K562 (cell line): ENCODE results near the gene CXCL16. TPM values are rescaled to one million over a fixed set of nuclear protein-coding genes. Genes with fewer than 3 reads are reported as not detected.

Experiments
- BACH1 ChIP-seq: fragments of 200-800 bp; sonication (Bioruptor generic); IDR thresholded peaks from 2 replicates; pipeline ENCODE4 v1.6.1; 2016; ENCODE audit warnings: missing genetic modification characterization, missing compliant biosample characterization
- BDP1 ChIP-seq: IDR thresholded peaks from 3 replicates; pipeline ENCODE4 v1.6.1; 2011; ENCODE audit not compliant: insufficient read length, insufficient read depth
- CCNT2 ChIP-seq: IDR thresholded peaks from 2 replicates; pipeline ENCODE4 v1.6.1; 2011; ENCODE audit warnings: borderline replicate concordance, low read depth, mild to moderate bottlenecking, moderate library complexity, mixed read lengths, low read length; ENCODE audit not compliant: insufficient read length; ENCODE audit errors: extremely low read depth
- CHCHD3 ChIP-seq: fragments of 250-450 bp; sonication (Bioruptor Pico); IDR thresholded peaks from 2 replicates; pipeline ENCODE4 v2.1.2; 2022; ENCODE audit warnings: mild to moderate bottlenecking
- EGR1 ChIP-seq: fragments of 450-650 bp; conservative IDR thresholded peaks from 2 replicates; pipeline ENCODE4 v1.6.1; 2017; ENCODE audit warnings: mild to moderate bottlenecking
- FOSL1 ChIP-seq: fragments of 200-800 bp; sonication (Bioruptor generic); conservative IDR thresholded peaks from 2 replicates; pipeline ENCODE4 v1.6.1; 2016; ENCODE audit warnings: missing genetic modification characterization, missing compliant biosample characterization
- FOXK2 ChIP-seq, 2 experiments: fragments of 450-650 bp; IDR thresholded peaks in 1 of 2; conservative IDR thresholded peaks in 1 of 2; 2 replicates each; pipeline ENCODE4 v1.6.1; 2016; ENCODE audit warnings: low read depth in 2 of 2, mild to moderate bottlenecking in 1 of 2
- NCOA6 ChIP-seq: fragments of 450-650 bp; IDR thresholded peaks from 2 replicates; pipeline ENCODE4 v1.6.1; 2017; ENCODE audit warnings: mild to moderate bottlenecking
- NFE2L1 ChIP-seq: fragments of 450-650 bp; IDR thresholded peaks from 2 replicates; pipeline ENCODE4 v1.6.1; 2016; ENCODE audit warnings: missing genetic modification characterization, low read depth, mild to moderate bottlenecking, missing compliant biosample characterization, moderate library complexity, borderline replicate concordance
- RUNX1 ChIP-seq: sonication (generic); IDR thresholded peaks from 2 replicates; pipeline ENCODE4 v1.6.1; 2016; ENCODE audit warnings: antibody characterized with exemption, low read depth
- SAFB ChIP-seq: fragments of 200-400 bp; formaldehyde crosslinking; IDR thresholded peaks from 2 replicates; pipeline ENCODE4 v1.6.1; 2017; ENCODE audit warnings: low read depth, low read length, borderline replicate concordance
- SP1 ChIP-seq: sonication (generic); formaldehyde crosslinking; IDR thresholded peaks from 2 replicates; pipeline ENCODE4 v1.8.1; 2022; ENCODE audit warnings: mild to moderate bottlenecking, missing genetic modification reagents
- TAL1 ChIP-seq: fragments of 450-650 bp; IDR thresholded peaks from 2 replicates; pipeline ENCODE4 v1.6.1; 2016; ENCODE audit warnings: mild to moderate bottlenecking
- ZFP1 ChIP-seq: fragments of 450-650 bp; formaldehyde crosslinking; IDR thresholded peaks from 2 replicates; pipeline ENCODE4 v1.4.0; 2020; ENCODE audit warnings: mild to moderate bottlenecking, mixed read lengths
- ZKSCAN1 ChIP-seq: fragments of 150-350 bp; IDR thresholded peaks from 2 replicates; pipeline ENCODE4 v1.6.1; 2016; ENCODE audit warnings: low read depth, low read length
- ZNF707 ChIP-seq: fragments of 250-450 bp; sonication (Bioruptor Pico); conservative IDR thresholded peaks from 2 replicates; pipeline ENCODE4 v1.8.0; 2022; ENCODE audit warnings: inconsistent platforms, mild to moderate bottlenecking, moderate library complexity
- ZNF778 ChIP-seq: fragments of 450-650 bp; formaldehyde crosslinking; IDR thresholded peaks from 2 replicates; pipeline ENCODE4 v1.4.0; 2020; ENCODE audit warnings: mild to moderate bottlenecking, moderate library complexity
- polyA plus RNA-seq, 8 experiments: library from polyadenylated mRNA; depleted of rRNA in 4 of 8; stranded (reverse) in 5 of 8; unstranded in 3 of 8; fragments of >200 nt; fragmentation: Nextera tagmentation in 2 of 8; fragmentation: Illumina TruSeq in 1 of 8; extraction: Ambion mirVana in 2 of 8; extraction: Trizol in 1 of 8; gene quantifications; 2 replicates each; pipeline versions ENCODE4 v1.2.1 to v1.2.3, GENCODE V29; 2011 to 2014; ENCODE audit warnings: inconsistent platforms in 1 of 8, missing spikeins in 1 of 8
- total RNA-seq, 7 experiments: library from RNA; depleted of rRNA in 6 of 7; stranded (reverse); fragments of >200 nt in 6 of 7; fragmentation: Illumina TruSeq in 2 of 7; extraction: Trizol in 2 of 7; gene quantifications; 2 replicates each; pipeline versions ENCODE4 v1.2.1 to v1.2.3, GENCODE V29; 2011 to 2021; ENCODE audit warnings: low replicate concordance in 1 of 7
- TF ChIP-seq, protein P1 (sequence below): fragments of 450-650 bp; IDR thresholded peaks from 2 replicates; pipeline ENCODE4 v1.6.1; 2016; ENCODE audit warnings: mild to moderate bottlenecking, moderate library complexity

Gene CXCL16
- total and polyA plus RNA-seq, 9 of the 15 experiments (the other 6 are each of a cell fraction or from before 2014, with no cell fraction given), result 0.05 to 0.68 (median 0.22) TPM; not detected in 2

DNA sequence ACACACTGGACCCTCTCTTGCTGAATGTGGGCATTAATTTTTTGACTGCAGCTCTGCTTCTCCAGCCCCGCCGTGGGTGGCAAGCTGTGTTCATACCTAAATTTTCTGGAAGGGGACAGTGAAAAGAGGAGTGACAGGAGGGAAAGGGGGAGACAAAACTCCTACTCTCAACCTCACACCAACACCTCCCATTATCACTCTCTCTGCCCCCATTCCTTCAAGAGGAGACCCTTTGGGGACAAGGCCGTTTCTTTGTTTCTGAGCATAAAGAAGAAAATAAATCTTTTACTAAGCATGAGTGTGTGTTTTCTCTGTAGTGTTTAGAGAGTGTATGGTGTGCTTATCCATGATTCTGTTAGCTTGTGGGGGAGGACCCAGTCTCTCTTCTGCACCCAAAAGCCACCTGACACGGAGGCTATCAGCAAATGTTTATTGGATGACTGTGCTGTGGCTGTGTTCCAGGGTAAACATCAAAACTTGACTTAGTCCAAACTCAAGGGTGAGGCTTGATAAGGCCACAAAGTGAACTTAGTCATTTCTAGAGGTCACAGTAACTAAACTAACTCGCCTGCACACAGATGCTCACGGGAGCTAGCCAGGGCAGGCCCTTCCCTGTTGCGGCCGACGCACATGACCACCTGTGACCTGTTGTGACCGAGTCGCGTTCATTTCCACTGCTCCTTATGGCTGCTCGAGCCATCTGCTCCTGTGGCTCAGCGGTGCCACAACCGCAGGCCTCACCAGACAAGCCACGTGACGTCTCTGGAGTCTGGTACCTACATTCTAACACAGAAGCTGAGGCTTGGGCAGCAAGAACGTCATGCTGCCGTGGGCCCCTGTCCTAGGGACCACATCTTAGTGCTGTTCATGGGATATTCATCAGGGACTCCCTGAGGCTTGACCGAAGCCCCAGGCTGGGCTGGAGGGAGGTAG lies 18.3 kb downstream of the CXCL16 start (continued):
- TF ChIP-seq, protein P1, sequence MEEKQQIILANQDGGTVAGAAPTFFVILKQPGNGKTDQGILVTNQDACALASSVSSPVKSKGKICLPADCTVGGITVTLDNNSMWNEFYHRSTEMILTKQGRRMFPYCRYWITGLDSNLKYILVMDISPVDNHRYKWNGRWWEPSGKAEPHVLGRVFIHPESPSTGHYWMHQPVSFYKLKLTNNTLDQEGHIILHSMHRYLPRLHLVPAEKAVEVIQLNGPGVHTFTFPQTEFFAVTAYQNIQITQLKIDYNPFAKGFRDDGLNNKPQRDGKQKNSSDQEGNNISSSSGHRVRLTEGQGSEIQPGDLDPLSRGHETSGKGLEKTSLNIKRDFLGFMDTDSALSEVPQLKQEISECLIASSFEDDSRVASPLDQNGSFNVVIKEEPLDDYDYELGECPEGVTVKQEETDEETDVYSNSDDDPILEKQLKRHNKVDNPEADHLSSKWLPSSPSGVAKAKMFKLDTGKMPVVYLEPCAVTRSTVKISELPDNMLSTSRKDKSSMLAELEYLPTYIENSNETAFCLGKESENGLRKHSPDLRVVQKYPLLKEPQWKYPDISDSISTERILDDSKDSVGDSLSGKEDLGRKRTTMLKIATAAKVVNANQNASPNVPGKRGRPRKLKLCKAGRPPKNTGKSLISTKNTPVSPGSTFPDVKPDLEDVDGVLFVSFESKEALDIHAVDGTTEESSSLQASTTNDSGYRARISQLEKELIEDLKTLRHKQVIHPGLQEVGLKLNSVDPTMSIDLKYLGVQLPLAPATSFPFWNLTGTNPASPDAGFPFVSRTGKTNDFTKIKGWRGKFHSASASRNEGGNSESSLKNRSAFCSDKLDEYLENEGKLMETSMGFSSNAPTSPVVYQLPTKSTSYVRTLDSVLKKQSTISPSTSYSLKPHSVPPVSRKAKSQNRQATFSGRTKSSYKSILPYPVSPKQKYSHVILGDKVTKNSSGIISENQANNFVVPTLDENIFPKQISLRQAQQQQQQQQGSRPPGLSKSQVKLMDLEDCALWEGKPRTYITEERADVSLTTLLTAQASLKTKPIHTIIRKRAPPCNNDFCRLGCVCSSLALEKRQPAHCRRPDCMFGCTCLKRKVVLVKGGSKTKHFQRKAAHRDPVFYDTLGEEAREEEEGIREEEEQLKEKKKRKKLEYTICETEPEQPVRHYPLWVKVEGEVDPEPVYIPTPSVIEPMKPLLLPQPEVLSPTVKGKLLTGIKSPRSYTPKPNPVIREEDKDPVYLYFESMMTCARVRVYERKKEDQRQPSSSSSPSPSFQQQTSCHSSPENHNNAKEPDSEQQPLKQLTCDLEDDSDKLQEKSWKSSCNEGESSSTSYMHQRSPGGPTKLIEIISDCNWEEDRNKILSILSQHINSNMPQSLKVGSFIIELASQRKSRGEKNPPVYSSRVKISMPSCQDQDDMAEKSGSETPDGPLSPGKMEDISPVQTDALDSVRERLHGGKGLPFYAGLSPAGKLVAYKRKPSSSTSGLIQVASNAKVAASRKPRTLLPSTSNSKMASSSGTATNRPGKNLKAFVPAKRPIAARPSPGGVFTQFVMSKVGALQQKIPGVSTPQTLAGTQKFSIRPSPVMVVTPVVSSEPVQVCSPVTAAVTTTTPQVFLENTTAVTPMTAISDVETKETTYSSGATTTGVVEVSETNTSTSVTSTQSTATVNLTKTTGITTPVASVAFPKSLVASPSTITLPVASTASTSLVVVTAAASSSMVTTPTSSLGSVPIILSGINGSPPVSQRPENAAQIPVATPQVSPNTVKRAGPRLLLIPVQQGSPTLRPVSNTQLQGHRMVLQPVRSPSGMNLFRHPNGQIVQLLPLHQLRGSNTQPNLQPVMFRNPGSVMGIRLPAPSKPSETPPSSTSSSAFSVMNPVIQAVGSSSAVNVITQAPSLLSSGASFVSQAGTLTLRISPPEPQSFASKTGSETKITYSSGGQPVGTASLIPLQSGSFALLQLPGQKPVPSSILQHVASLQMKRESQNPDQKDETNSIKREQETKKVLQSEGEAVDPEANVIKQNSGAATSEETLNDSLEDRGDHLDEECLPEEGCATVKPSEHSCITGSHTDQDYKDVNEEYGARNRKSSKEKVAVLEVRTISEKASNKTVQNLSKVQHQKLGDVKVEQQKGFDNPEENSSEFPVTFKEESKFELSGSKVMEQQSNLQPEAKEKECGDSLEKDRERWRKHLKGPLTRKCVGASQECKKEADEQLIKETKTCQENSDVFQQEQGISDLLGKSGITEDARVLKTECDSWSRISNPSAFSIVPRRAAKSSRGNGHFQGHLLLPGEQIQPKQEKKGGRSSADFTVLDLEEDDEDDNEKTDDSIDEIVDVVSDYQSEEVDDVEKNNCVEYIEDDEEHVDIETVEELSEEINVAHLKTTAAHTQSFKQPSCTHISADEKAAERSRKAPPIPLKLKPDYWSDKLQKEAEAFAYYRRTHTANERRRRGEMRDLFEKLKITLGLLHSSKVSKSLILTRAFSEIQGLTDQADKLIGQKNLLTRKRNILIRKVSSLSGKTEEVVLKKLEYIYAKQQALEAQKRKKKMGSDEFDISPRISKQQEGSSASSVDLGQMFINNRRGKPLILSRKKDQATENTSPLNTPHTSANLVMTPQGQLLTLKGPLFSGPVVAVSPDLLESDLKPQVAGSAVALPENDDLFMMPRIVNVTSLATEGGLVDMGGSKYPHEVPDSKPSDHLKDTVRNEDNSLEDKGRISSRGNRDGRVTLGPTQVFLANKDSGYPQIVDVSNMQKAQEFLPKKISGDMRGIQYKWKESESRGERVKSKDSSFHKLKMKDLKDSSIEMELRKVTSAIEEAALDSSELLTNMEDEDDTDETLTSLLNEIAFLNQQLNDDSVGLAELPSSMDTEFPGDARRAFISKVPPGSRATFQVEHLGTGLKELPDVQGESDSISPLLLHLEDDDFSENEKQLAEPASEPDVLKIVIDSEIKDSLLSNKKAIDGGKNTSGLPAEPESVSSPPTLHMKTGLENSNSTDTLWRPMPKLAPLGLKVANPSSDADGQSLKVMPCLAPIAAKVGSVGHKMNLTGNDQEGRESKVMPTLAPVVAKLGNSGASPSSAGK, result no peak
- no peak for TF ChIP-seq NCOA6
- TF ChIP-seq TAL1, result peak; percentile 75
- TF ChIP-seq EGR1, result no peak; the same call in 1 of the 2 replicates
- peak; percentile 85 for TF ChIP-seq CCNT2
- peak; percentile 56 to 86 for TF ChIP-seq FOXK2 (conservative IDR thresholded peaks at IDR 0.05 in 1 of 2, IDR thresholded peaks at IDR 0.05 in 1 of 2; ENCODE audit: low read depth in 2 of 2)
- no peak for TF ChIP-seq ZNF778 (CRISPR knock-in tag)
- TF ChIP-seq FOSL1 (tag), result peak; percentile 97
- no peak for TF ChIP-seq CHCHD3
- no peak for TF ChIP-seq ZNF707 (CRISPR knock-in tag)
- no peak for TF ChIP-seq ZKSCAN1
- no peak for TF ChIP-seq ZFP1
- no peak for TF ChIP-seq RUNX1
- TF ChIP-seq BACH1 (tag), result no peak
- TF ChIP-seq BDP1, result no peak
- TF ChIP-seq NFE2L1 (tag), result no peak
- no peak for TF ChIP-seq SAFB
- no peak for TF ChIP-seq SP1 (CRISPR knock-in tag)
